Activated CD4-positive, alpha-beta T cell treated with anti-CD3 and anti-CD28 coated beads for 48 hours (primary cell): ENCODE results near the gene RAD51B.
"Not testable (repeated sequence)": the region's sequence is repeated elsewhere in the genome, so short reads cannot be mapped to it uniquely, and the experiment has no call there.

ENCODE experiments used
- DNase-seq: peaks from one replicate; pipeline ENCODE4 v3.0.0-alpha.2; 2020

RAD51B gene

GRCh38 chr14:68749487-68750475 is 930.2 kb downstream of the RAD51B start:
- no peak for DNase-seq

- DNase-seq: no peak
Measured at GRCh38 chr14:68752271-68753006, 932.9 kb downstream of the RAD51B start.

- no peak for DNase-seq
Measured at GRCh38 chr14:68753690-68754089, 934.1 kb downstream of the RAD51B start.

DNA sequence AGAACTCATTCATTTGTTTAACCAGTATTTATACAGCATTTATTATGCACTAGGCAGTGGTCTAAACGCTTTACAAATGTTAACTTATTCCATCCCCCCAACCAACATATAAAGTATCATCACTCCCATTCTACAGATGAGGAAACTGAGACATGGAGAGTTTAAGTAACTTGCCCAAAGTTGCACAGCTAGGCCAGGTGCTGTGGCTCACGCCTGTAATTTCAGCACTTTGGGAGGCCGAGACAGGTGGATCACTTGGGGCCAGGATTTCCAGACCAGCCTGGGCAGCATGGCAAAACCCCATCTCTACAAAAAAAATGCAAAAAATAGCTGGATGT is 935.4 kb downstream of the RAD51B start:
- no peak for DNase-seq

- no peak for DNase-seq
Measured at GRCh38 chr14:68756000-68756481, 936.5 kb downstream of the RAD51B start.

DNA sequence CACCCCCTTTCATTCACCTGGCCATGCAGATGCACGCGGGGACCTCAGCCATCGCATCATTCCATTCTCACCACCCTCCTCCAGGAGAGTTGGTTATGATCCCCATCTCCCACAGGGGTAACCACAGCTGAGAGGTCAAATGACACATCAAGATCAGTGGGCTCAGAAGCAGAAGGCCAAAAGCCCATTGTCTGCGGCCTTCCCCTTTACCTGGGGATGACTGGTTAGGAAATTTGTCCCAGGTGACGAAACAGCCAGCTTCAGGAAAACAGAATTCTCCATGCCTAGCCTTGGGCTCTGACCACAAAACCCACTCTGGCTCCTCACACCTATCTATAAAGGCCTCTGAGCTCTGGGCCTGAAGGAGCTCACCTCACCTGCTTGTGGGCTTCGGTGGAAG is 937.2 kb downstream of the RAD51B start:
- no peak for DNase-seq

- DNase-seq: no peak
Measured at GRCh38 chr14:68757618-68758081, 938.1 kb downstream of the RAD51B start.

GRCh38 chr14:68758301-68758700 is 938.7 kb downstream of the RAD51B start:
- DNase-seq: no peak

DNA sequence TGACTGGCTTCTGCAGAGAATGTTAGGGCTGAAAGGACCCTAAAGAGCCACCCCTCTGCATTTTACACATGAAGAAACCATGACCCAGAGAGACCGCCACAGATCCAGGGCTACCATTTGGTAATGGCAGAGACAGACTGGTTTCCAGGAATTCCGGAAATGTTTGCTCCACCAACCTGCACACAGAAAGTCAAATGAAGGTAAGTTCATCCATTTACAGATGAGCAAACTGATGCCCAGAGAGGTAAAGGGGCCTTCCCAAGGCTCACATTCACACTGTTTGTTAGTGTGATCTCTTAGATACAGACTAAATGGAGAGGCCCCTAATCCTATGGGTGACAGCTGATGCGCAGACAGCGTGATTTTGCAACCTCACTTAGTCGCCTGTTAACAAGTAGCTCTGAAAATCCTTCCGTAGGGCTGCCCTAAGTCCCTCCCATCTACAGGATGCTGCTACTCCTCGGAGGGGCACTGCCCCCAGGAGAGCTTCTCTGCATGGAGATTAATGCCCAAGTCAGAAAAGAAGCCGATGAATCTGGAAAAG is 939.5 kb downstream of the RAD51B start:
- DNase-seq: no peak

- no peak for DNase-seq
Measured at GRCh38 chr14:68759937-68760336, 940.4 kb downstream of the RAD51B start.

- DNase-seq: no peak
Measured at GRCh38 chr14:68760761-68761160, 941.2 kb downstream of the RAD51B start.

DNA sequence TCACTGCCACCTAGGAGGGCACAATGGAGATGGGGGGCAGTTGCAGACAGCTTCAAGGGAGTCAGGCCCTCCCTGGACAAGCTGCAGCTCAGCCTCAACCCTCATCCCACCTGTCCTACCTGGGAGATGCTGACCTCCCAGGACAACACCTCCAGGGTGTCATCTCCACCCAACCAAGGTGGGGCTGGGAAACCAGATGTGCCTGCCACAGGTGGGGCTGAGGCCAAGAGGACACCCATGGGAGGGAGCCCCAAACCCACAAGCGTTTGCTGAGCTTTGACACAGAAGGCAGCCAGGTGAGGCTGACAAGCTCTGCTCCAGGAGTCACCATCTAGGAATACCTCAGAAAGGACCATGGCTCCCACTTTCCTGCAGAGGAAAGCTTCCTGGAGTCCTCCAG is 941.8 kb downstream of the RAD51B start:
- DNase-seq: no peak

DNA sequence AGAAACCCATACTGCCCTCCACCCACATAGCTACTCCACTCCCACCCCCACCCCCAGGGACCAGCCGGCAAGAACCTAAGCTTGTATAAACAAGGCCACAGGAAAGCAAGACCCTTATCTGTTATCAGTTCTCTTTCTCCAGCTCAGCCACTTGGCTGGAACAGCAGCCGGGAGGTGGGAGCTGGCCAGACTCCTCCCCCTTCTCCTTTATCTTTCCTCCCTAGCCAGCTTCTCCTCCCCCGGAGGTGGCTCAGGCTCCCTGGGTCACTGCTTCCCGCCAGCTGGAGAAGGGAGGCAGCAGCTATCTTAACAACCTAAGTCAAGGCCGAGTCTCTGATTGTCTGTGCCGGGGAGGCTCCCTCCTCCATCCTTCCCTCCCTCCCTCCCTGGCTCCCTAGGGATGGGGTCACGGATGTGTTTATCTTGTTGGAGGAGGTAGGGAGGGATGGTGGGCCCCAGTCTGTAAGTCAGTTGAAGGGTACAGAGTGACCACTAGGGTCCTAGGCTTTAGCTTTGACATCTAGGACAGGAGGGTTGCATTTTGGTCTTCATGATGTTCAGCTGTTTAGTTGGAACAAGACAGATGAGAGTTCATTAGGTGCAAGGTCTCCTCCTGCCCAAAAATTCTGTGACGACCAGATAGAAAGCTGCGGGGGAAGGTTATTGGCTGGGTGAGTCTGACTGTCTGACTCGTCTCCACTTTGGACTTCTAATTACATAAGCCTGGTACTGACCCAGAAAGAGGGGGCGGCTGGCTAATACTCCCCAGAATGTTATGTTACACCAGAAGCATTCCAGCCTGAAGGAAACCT is 943.6 kb downstream of the RAD51B start:
- DNase-seq: no peak

- not testable (repeated sequence) for DNase-seq
Measured at GRCh38 chr14:68763843-68764242, 944.3 kb downstream of the RAD51B start.

- peak; percentile 42 for DNase-seq
Measured at GRCh38 chr14:68766299-68767247, 947.0 kb downstream of the RAD51B start.

DNA sequence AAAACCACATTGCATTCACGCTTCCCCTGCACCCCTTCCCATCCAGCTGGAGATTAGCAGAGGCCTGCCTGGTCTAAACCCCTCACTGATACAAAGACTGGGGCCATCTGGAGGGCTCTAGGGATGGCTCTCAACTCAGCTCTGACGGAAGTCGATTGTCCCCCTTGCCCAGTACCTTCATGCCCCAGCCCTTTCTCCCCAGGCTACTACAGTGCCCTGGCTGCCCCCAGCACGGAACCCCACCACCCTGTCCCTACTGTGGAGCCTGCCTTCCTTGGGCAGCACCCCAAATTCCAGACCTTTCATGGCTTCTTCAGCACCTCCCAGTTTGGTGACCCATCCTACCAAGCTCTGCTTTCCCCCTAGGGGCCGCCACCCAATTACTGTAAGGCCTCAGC is 947.7 kb downstream of the RAD51B start:
- DNase-seq: no peak

DNA sequence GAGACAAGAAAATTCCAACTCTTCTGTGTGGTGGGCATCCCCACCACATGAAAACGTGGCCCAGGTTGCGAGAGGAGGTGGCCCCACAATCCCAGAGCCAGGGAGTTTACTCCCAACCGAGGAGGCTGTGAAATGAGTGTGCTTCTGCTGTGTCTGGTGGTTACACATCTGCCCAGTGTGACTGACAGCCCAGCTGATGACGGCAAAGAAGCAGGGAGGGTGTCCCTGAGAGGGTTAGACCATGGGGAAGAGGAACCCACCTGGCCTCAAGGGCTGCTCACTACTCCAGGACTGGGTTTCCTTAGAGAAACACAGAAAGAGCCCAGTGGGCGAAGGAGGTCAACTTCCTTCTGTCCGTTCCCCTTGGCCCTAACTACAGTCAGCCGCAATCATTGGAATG is 948.7 kb downstream of the RAD51B start:
- DNase-seq: no peak

- no peak for DNase-seq
Measured at GRCh38 chr14:68770051-68770450, 950.5 kb downstream of the RAD51B start.

DNA sequence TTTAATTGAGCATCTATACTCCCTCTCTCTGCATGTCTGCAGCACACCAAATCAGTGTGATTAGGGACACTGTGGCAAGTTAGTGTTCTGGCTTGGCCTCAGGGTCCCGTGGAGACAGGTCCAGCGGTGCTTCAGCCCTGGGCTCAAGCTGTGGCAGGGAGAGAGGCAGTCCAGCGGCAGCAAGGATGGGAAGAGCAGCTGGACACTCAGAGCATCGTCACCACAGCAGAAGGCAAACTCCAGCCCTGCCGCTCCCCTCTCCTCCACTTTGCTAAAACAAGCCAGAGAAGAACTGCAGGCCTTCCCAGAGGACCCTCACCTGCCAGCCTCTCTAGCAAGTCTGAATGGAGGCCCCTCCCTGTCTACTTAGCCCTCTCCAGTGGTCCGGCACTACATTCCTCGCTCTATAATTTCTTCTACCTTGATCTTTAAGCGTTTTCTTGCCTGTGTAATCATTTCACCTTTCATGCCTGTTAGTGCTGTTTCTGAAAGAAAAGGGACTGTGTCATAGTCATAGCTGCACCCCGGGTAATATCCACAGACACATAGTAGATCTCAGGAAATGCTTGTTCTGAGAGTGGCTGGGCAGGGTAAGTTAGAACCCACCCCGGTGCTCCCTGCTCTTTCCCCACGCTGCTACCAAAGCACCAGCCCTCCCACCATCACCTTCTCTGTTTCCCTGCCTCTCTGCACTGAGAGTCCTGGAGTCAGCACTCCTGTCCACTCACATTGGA is 951.1 kb downstream of the RAD51B start:
- no peak for DNase-seq

GRCh38 chr14:68771631-68772030 is 952.1 kb downstream of the RAD51B start:
- DNase-seq: no peak
